ENCODE results near the gene LMF2.
A peak's percentile ranks its signal among the peaks of the same experiment; 100 is the strongest.
"Not testable (repeated sequence)": the region's sequence is repeated elsewhere in the genome, so short reads cannot be mapped to it uniquely, and the experiment has no call there.

Gene LMF2

GRCh38 chr22:50522806-50523438 lies 15.4 kb upstream of the LMF2 start:
- DNase-seq = no peak

GRCh38 chr22:50522208-50522805 lies 14.8 kb upstream of the LMF2 start:
- DNase-seq = no peak

- DNase-seq = no peak
Measured at GRCh38 chr22:50521710-50522109, 14.2 kb upstream of the LMF2 start.

GRCh38 chr22:50520826-50521453 lies 13.4 kb upstream of the LMF2 start:
- DNase-seq = no peak

GRCh38 chr22:50520184-50520583 lies 12.7 kb upstream of the LMF2 start:
- DNase-seq = not testable (repeated sequence)

GRCh38 chr22:50519151-50519550 lies 11.6 kb upstream of the LMF2 start:
- no peak for DNase-seq

GRCh38 chr22:50518606-50519005 lies 11.1 kb upstream of the LMF2 start:
- no peak for DNase-seq

- DNase-seq = no peak
Measured at GRCh38 chr22:50517495-50518260, 10.2 kb upstream of the LMF2 start.

- no peak for DNase-seq
Measured at GRCh38 chr22:50516891-50517290, 9.4 kb upstream of the LMF2 start.

GRCh38 chr22:50516068-50516467 lies 8.6 kb upstream of the LMF2 start:
- DNase-seq = no peak

GRCh38 chr22:50513175-50513574 lies 5.7 kb upstream of the LMF2 start:
- no peak for DNase-seq

- no peak for DNase-seq
Measured at GRCh38 chr22:50508897-50509296, 1.4 kb upstream of the LMF2 start.

GRCh38 chr22:50507991-50508884 lies 736 bp upstream of the LMF2 start, which contains the start of gene NCAPH2:
NCAPH2 (plus strand) TSS chr22:50508224; CDS start chr22:50508338, 114 bp downstream.
- peak; percentile 91 for DNase-seq

GRCh38 chr22:50506611-50507420 lies 686 bp downstream of the LMF2 start:
- no peak for DNase-seq

GRCh38 chr22:50505776-50506610 lies 1.5 kb downstream of the LMF2 start:
- no peak for DNase-seq

- no peak for DNase-seq
Measured at GRCh38 chr22:50505276-50505775, 2.2 kb downstream of the LMF2 start.

GRCh38 chr22:50504369-50505211 lies 2.9 kb downstream of the LMF2 start:
- DNase-seq = no peak

- no peak for DNase-seq
Measured at GRCh38 chr22:50503475-50504145, 3.9 kb downstream of the LMF2 start.
